ENCODE data around the gene YPEL1. TPM values are rescaled to one million over a fixed set of nuclear protein-coding genes. Genes with fewer than 3 reads are reported as not detected.

YPEL1 gene
- total and polyA plus RNA-seq, 11 donors, result 2.5 to 10.0 (median 7.3) TPM

- ATAC-seq, result no peak
- no peaks in the 10 kb centered on the region for H3K9me3 ChIP-seq
- H3K27ac ChIP-seq, result peak overlapping the region in 1 of 12 donors; percentile 81
- no peak for DNase-seq
- peaks cover 3 to 91% (median 84%) of the 10 kb centered on the region in 9 donors for H3K36me3 ChIP-seq
- no peak overlapping the region for H3K4me3 ChIP-seq
- 92 to 97% (median 94%) methylated on average over 15 of the region's 15 CpGs for WGBS, 4 donors
- peaks cover 0 to 36% (median 0%) of the 10 kb centered on the region in 12 donors for H3K4me1 ChIP-seq
- intact Hi-C loops (cut with DNase I), result no loop called here
- TF ChIP-seq, protein P1, sequence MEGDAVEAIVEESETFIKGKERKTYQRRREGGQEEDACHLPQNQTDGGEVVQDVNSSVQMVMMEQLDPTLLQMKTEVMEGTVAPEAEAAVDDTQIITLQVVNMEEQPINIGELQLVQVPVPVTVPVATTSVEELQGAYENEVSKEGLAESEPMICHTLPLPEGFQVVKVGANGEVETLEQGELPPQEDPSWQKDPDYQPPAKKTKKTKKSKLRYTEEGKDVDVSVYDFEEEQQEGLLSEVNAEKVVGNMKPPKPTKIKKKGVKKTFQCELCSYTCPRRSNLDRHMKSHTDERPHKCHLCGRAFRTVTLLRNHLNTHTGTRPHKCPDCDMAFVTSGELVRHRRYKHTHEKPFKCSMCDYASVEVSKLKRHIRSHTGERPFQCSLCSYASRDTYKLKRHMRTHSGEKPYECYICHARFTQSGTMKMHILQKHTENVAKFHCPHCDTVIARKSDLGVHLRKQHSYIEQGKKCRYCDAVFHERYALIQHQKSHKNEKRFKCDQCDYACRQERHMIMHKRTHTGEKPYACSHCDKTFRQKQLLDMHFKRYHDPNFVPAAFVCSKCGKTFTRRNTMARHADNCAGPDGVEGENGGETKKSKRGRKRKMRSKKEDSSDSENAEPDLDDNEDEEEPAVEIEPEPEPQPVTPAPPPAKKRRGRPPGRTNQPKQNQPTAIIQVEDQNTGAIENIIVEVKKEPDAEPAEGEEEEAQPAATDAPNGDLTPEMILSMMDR (IDR thresholded peaks at IDR 0.05), result no peak
- TF ChIP-seq POLR2A (IDR thresholded peaks at IDR 0.05), result no peak
- no peaks in the 10 kb centered on the region for H3K27me3 ChIP-seq
Observed at GRCh38 chr22:21761994-21762680, 26.5 kb upstream of the YPEL1 start.

DNA sequence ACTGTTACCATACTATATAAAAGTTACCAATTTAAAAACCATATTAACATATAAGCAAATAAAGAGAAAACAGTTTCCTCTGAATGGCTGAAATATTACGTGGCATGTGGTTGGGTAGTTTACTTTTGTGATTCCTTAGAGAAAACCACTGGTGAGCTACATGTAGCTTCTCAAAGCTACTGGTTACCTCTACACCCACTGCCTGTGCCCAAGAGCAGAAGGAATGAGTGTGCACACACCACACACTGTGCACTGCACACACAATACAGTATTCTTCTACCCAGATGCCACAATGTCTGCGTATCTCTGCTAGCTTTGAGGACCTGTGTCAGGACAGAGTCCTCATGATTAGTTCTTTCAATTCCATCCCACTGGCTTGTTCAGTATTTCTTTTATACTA lies 25.5 kb upstream of the YPEL1 start:
- H3K9me3 ChIP-seq, result no peaks in the 10 kb centered on the region
- no peak overlapping the region for H3K4me3 ChIP-seq
- H3K4me1 ChIP-seq, result peaks cover 0 to 33% (median 0%) of the 10 kb centered on the region in 12 donors
- no peak overlapping the region for H3K27ac ChIP-seq
- intact Hi-C loops (cut with DNase I), result no loop called here
- TF ChIP-seq, protein P1 (IDR thresholded peaks at IDR 0.05), result no peak
- no peak for TF ChIP-seq POLR2A (IDR thresholded peaks at IDR 0.05)
- no peaks in the 10 kb centered on the region for H3K27me3 ChIP-seq
- DNase-seq (no peak), ATAC-seq (no peak)
- 94 to 97% (median 96%) methylated on average over 2 of the region's 2 CpGs for WGBS, 4 donors
- peaks cover 3 to 82% (median 77%) of the 10 kb centered on the region in 9 donors for H3K36me3 ChIP-seq

GRCh38 chr22:21760640-21761039 lies 25.0 kb upstream of the YPEL1 start:
- H3K4me1 ChIP-seq, result peaks cover 0 to 29% (median 0%) of the 10 kb centered on the region in 12 donors
- DNase-seq (no peak), ATAC-seq (no peak)
- peaks cover 3 to 77% (median 73%) of the 10 kb centered on the region in 9 donors for H3K36me3 ChIP-seq
- H3K27ac ChIP-seq, result no peak overlapping the region
- 87 to 92% (median 91%) methylated on average over 2 of the region's 2 CpGs for WGBS, 4 donors
- no peaks in the 10 kb centered on the region for H3K9me3 ChIP-seq
- TF ChIP-seq, protein P1 (IDR thresholded peaks at IDR 0.05), result no peak
- no peak overlapping the region for H3K4me3 ChIP-seq
- intact Hi-C loops (cut with DNase I), result no loop called here
- H3K27me3 ChIP-seq, result no peaks in the 10 kb centered on the region

DNA sequence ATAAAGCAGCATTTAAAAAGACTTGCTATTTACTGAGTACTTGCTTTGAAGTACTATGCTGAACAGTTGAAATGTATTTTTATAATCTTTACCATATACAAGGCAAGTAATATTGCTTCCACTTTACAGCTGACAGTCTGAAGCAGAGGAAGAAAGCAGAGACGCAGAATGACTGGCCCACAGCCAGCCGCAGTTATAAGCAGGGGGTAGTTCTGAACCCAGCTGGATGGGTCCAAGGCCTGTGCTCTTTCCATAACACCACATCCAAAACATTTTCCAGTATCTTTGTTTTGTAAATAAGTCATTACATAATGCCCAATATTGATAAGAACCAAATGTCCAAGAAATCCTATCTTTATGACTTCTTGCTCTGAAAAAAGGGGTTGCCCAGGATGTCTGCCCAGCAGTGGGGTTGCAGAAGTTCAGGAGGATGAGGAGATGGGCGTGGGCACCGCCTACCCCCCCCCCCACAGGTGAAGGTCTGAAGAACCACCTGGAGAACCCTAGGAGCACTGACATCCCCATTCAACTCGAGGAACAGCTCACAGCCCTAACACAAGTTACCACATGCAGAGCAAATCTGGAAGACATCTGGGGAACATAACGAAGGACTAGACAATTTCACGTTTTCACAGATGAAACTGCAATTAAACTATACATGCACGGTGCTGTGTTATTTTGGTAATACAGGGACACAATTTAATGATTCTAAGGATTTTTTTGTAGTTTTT lies 24.2 kb upstream of the YPEL1 start:
- DNase-seq (no peak), ATAC-seq (no peak)
- Histone ChIP-seq H3K27ac (no peak overlapping the region), H3K9me3 (no peaks in the 10 kb centered on the region), H3K4me3 (no peak overlapping the region), H3K27me3 (no peaks in the 10 kb centered on the region), H3K36me3 (peaks cover 3 to 69% (median 65%) of the 10 kb centered on the region in 9 donors), H3K4me1 (peaks cover 0 to 28% (median 3%) of the 10 kb centered on the region in 12 donors)
- TF ChIP-seq POLR2A (IDR thresholded peaks at IDR 0.05), result no peak
- TF ChIP-seq, protein P1 (IDR thresholded peaks at IDR 0.05), result no peak
- 83 to 88% (median 86%) methylated on average over 8 of the region's 8 CpGs for WGBS, 4 donors
- intact Hi-C loops (cut with DNase I), result no loop called here

Measured in heart left ventricle (tissue), 16 donors.